A673 (cell line): ENCODE measurements around the gene NDOR1.

ENCODE experiments used
- CTCF ChIP-seq: fragments of 300-800, 200-600 bp; sonication (generic); conservative IDR thresholded peaks from 2 replicates; pipeline ENCODE4 v1.5.1; 2017; ENCODE audit warnings: low read depth, mild to moderate bottlenecking, antibody characterized with exemption, low read length, moderate library complexity, mixed read lengths
- EZH2 ChIP-seq: fragments of 200-600 bp; sonication (generic); IDR thresholded peaks from 2 replicates; pipeline ENCODE4 v1.6.1; 2017; ENCODE audit warnings: borderline replicate concordance, low read depth, mild to moderate bottlenecking, mixed read lengths, antibody characterized with exemption, low read length; ENCODE audit not compliant: poor library complexity, severe bottlenecking

DNA sequence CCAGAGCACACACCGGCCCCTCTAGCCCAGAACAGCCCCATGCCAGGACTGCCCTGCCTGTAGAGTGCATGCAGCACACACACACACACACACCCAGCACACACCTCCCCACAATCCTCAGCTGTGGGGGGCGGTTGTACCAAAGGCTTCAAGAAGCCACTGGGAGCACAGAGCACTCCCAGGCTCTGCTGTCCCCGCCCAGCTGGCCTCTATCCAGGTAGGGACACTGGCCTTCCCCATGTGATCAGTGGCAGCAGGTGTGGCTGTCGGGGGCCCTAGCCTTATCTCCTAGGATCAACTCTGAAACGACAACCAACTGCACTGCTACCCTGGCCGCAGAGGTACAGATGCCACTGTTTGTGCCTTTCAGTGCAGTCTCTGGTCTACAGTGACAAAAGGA is 19.1 kb upstream of the NDOR1 start:
- TF ChIP-seq CTCF (no peak), EZH2 (no peak)
